Stimulated activated naive CD4-positive, alpha-beta T cell treated with Interleukin-2 at 50 U/mL for 16 hours (primary cell): ENCODE measurements around the gene ABHD16A.
"Not testable (repeated sequence)": the region's sequence is repeated elsewhere in the genome, so short reads cannot be mapped to it uniquely, and the experiment has no call there.

ENCODE experiments used
- DNase-seq: peaks from one replicate; lab custom pipeline; 2025; lab: John Stamatoyannopoulos, UW

The ABHD16A gene

GRCh38 chr6:31713991-31714684, 11.0 kb upstream of the ABHD16A start:
- no peak for DNase-seq

- no peak for DNase-seq
Measured at GRCh38 chr6:31713465-31713864, 10.3 kb upstream of the ABHD16A start.

- no peak for DNase-seq
Measured at GRCh38 chr6:31712296-31712695, 9.2 kb upstream of the ABHD16A start.

- no peak for DNase-seq
Measured at GRCh38 chr6:31711233-31711632, 8.1 kb upstream of the ABHD16A start.

GRCh38 chr6:31710523-31711219, 7.5 kb upstream of the ABHD16A start:
- DNase-seq: no peak

- DNase-seq: not testable (repeated sequence)
Measured at GRCh38 chr6:31709157-31709556, 6.0 kb upstream of the ABHD16A start.

GRCh38 chr6:31708224-31708623, 5.1 kb upstream of the ABHD16A start:
- DNase-seq: no peak

GRCh38 chr6:31707701-31708100, 4.6 kb upstream of the ABHD16A start:
- DNase-seq: no peak

GRCh38 chr6:31706599-31706998, 3.5 kb upstream of the ABHD16A start, which contains the start of gene LY6G6F:
LY6G6F (plus strand) TSS chr6:31706866; CDS start chr6:31706907, 41 bp downstream.
- no peak for DNase-seq

GRCh38 chr6:31705931-31706330, 2.8 kb upstream of the ABHD16A start:
- DNase-seq: no peak

GRCh38 chr6:31702405-31702818, 712 bp downstream of the ABHD16A start:
- peak; percentile 35 for DNase-seq

GRCh38 chr6:31701666-31702404, 1.3 kb downstream of the ABHD16A start:
- no peak for DNase-seq

GRCh38 chr6:31700740-31701401, 2.3 kb downstream of the ABHD16A start:
- DNase-seq: no peak

GRCh38 chr6:31697555-31697954, 5.6 kb downstream of the ABHD16A start:
- no peak for DNase-seq

GRCh38 chr6:31693535-31693934, 9.6 kb downstream of the ABHD16A start:
- DNase-seq: no peak

GRCh38 chr6:31692886-31693285, 10.2 kb downstream of the ABHD16A start:
- no peak for DNase-seq

GRCh38 chr6:31692353-31692752, 10.8 kb downstream of the ABHD16A start:
- DNase-seq: no peak

- no peak for DNase-seq
Measured at GRCh38 chr6:31691564-31692108, 11.5 kb downstream of the ABHD16A start.

GRCh38 chr6:31691078-31691463, 12.1 kb downstream of the ABHD16A start:
- DNase-seq: no peak

- DNase-seq: no peak
Measured at GRCh38 chr6:31690231-31691077, 12.7 kb downstream of the ABHD16A start.
